GM04503 (cell line): Measurements from ENCODE around the gene TMEM252.

Experiments
- DNase-seq: peaks from one replicate; pipeline ENCODE4 v3.0.0-alpha.2; 2012; ENCODE audit warnings: low read depth

Gene TMEM252

DNA sequence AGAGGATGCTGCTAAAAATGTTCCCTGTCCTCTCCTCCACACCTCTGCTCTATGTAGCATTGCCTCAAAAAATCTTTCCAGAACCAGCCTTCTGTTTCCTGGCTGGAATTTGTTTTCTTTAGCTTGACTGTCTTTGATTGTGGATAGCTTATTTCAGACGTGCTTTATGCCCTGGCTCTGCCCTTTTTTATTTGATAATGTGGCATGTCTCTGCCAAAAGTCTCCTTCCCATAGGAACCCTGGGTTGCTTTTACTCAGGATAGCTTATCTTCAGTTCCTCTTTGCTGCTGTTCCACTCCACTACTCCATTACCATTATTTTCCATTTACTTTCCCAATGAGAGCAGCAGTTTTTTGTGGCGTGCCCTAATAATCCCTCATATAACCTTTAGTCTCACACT lies 885 bp upstream of the TMEM252 start:
- DNase-seq = no peak

DNA sequence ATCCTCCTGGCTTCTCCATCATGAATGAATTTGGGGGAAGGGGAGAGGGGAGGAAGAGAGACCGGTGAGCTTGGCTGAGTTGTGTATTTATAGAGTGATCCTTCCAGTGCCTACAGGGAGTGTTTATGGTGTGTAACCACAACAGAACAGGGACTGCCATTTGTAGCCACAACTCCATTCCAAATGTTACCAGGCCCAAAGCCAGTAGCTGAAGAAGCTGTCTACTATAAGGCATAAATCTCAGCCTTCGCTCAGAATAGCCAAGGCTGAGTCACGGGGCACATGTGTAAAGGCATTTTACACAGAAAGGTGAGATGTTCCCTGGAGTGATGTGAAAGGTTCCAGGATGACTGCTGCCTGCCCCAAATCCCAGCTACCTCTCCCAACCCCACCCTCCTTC lies 2.5 kb downstream of the TMEM252 start:
- no peak for DNase-seq

DNA sequence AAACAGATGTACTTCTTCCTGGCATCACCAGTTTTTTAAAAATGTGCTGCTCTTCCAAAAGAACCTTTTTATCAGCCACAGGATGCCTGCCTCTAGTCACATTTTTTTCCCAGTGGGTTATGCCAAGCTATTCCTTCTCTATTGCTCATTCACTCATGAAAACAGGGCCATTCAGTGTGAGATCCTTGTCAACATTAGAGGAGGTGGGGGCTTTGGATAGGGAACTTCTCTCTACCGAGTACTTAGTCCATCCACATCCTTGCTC lies 3.1 kb downstream of the TMEM252 start:
- DNase-seq = no peak

DNA sequence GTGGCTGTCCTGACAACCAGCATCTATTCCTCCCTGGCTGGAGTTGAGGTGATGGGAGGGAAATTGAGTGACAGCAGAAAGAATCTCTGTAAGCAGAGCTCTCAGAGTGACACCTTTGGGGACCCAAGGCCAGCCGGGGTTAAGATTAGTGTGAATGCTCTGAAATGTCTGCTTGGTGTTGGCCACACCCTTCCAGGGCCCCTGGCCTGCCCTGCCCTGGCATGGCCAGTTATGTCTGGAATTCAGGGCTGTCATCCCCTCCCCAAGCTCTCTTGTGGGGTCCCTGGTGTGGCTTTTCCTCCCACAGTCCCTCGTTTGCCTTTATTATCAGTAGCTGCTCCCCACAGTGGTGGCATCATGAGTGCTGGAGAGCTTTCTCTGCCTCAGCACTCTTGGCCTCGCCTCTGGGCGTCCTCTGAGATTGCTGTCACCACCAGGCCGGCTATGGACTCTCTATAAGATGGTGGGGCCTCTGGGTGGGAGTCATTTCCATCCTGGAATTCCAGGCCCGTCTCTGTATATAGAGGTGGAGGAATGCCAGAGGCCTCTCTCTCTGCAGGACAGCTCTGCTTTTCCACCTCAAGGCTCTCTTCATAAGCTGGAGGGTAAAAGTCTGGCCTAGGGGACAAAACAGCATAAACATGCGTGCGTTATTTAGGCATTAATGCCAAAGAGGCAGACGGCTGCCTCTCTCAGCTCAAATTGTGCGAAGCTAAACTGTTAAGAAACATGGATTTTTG lies 3.6 kb downstream of the TMEM252 start:
- no peak for DNase-seq

DNA sequence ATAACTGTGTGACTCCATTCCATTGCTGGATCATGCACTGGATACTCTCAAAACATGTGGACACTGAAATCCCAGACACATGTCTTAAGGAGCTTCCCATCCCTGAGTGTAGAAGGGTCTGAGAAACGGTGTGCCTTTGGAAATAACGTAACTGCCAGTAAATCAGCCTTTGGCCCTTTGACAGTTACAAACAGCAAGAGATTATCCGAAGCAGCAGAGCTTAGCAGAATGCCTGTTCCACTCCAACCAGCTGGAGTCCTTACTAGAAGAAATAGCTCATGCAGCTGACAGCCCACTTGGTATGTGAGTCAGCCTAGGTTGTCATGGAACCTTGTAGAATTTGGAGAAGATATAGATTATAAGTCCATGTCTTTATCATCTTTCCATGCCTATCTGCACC lies 7.0 kb downstream of the TMEM252 start:
- no peak for DNase-seq

DNA sequence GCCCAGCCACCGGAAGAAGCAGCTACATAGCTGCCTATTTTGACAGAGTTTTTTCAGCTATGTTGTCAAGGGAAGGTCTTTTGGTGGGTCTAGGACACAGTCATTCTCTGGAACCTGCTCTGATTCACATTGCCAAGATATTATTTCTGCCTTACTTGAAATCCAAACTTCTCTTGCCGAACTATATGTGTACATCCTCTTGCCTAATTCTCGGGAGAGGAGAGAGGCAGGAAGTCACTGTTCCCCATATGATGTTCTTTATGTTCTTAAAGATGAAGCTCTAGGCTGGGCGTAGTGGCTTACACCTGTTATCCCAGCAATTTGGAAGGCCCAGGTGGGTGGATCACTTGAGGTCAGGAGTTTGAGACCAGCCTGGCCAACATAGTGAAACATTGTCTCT lies 8.6 kb downstream of the TMEM252 start:
- DNase-seq = no peak

DNA sequence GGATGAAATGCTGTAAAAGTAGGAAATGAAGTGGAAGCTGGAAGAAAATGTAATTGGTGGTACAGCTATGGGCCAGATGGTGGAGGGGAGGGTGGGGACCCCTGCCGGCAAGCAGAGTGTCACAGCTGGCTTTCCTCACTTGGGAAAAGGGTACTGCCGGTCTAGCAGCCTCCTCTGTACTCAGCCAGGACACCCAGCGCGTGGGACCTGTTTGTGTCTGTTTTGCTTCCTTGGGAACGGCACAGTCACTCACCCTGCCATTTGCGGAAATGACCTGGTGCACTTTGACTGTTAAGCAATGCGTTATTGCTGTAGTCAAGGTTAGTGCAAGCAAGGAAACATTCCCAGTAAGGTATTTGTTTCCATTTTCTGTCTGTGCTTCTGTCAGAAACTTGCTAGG lies 10.1 kb downstream of the TMEM252 start:
- no peak for DNase-seq

DNA sequence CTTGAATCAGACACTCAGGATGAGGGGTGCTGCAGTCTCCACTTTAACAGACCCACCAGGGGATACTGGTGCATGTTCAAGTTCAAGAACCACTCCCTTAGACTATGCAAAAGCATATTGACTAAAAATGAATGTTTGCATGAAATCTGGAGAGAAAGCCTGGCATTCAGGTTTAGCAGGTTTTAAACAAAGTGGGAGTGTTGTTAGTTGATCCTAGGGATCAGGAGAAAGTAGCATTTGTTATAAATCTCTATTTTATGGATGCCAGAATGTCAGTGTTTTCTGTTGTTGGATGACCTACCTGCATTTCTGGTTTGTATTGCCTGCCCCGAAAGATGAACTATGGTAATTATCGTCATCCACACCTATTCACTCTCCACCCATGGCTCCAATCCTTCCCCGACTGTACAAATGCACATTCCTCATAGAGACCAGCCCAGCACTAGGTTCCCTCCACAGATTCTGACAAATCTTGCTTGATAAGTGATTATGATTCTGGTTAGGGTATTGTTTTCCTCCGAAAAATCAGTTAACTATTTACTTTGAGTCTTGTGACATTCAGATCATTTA lies 17.2 kb downstream of the TMEM252 start:
- DNase-seq = no peak

DNA sequence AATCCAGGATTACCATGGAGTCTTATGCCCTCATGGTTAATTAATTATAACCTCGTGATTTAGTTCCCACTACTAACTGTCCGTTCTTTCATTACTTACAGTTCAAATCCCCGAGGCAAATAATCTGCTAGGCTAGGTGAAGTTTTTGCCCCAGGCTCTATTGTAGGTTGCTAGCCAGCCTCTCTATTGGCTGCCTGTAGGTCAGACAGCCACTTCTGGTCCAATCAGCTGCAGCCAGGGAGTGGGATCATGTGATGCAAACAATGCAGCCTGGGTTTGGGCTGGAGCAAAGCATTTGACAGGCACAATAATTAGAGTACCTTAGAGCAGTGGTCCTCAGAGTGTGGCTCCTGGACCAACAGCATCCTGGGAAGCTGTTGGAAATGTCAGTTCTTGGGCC lies 17.7 kb downstream of the TMEM252 start:
- no peak for DNase-seq

DNA sequence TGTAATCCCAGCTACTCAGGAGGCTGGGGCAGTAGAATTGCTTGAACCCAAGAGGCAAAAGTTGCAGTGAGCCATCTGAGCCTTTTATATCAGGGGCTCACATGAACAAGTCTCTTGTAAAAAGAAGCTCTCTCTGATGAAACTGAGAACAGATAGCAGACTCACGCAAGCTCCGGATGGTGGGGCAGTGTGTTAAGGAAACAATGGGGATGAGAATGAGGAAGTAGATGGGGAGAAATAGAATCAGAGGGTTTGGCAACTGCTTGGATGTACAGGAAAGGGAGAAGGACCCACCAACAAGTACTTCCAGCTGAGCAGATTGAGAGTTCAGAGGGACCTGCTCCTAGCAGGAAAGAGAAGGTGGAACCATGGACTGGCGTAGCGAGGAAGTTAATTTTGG lies 18.6 kb downstream of the TMEM252 start:
- DNase-seq = no peak

DNA sequence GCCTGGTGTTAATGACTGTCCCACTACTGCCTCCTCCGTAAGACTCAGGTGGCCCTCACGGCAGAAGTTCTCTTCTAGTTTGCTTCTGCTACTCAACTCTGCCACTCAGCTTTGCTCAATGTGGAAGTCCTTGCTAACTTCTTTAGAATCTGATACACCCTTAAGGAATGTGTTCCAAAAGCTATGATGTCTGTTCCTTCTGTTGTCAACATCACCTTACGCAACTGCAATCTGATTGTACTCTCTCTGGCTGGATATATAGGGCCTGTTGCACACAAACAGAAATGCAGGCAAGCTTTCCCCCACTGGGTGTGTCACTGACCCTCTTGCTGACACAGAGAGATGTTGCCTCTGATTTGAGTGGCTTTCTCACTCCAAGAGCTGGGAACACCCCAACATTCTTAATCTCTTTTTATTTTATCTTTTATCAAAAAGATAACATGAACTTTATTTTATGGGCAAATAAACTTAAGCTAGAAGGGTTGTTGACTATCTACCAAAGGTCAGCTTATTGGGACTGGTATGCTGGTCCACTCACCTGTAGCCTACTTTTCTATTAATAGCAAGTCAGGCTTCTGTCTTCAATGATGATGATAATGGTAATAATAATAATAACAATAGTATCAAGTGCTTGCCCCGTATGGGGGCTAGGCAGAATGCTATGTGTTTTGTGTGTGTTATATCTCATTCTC lies 25.2 kb downstream of the TMEM252 start:
- DNase-seq = peak; percentile 8

DNA sequence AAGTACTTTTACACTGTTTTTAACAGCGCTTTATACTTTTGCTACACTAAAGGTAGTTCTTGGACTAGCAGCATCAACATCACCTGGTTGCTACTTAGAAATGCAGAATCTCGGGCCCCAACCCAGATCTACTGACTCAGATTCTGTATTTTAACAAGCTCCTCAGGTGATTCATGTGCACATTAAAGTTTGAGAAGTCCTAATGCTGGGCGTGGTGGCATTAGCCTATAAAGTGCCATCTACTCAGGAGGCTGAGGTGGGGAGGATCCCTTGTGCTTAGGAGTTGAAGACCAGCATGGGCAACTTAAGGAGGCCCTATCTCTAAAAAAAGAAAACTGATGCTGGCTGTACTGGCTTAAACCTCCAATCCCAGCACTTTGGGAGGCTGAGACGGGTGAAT lies 26.7 kb downstream of the TMEM252 start:
- no peak for DNase-seq

DNA sequence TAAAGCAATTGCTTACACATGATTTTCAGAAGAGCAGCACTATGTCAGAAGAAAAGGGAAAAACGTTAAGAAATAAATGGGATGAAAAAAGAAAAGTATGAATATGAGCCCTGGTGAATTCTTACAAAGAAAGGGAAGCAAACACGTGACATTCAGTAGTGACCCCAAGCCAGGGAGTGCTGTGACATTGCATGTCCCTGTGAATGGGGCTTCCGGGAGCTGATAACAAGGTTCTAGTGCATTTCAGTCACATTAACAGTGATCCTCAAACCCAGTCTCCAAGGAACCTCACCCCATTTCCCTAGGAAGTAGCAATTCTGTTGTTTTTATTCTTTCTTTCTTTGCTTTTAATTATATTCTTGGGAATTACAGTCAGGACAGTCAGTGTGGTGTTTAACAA lies 27.3 kb downstream of the TMEM252 start:
- DNase-seq = no peak

DNA sequence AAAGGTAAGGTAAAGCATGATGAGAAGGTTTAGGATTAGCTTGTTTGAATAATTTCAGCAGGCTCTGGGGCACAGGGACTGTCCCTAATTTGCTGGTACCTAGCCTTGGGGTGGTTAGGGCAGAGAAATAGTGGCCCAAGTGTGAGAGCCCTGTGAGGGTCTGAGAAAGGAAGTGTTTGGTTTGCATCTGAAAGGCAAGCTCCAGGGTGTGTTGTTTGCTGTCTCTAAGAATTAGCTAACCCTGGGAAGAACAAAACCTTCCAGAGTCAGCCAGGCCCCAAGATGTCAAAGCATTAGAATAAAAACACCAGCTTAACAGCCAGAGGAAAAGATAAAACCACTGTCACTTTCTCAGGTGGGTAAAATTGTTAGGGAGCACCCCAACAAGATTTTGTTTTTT lies 31.0 kb downstream of the TMEM252 start:
- DNase-seq = no peak

DNA sequence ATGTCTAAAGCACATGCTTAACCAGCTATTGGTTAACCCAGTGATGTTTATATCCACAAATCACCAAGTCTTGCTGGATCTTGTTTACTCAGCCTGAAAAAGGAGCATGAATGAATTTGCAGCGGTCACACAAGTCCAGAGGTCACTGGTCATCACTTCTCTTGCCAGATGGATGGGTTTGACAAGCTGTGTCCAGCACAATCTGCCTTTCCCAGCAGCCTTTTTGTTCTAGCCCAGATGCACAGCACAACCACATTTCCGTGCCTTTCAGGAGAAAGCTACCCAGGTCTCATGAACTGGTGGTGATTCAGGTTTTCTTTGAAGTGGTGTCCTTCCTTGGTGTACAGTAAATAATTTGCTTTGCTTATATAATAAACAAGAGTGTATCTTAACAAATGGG lies 32.1 kb downstream of the TMEM252 start:
- DNase-seq = no peak

DNA sequence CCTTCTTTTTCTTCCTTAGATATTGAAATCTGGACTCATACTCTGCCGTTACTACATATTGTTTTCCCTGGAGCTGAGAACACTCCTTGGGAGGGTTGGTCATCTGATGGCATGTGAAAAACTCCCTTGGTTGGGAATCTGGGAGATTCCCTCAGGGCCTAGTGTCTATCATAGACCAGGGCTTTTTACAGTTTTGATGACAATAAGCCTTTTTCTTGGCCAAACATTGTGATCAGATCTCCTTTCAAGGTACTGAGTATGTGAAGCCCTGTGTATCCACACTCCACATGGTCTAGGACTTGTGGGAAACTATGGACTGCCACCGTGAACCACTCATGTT lies 32.9 kb downstream of the TMEM252 start:
- no peak for DNase-seq

DNA sequence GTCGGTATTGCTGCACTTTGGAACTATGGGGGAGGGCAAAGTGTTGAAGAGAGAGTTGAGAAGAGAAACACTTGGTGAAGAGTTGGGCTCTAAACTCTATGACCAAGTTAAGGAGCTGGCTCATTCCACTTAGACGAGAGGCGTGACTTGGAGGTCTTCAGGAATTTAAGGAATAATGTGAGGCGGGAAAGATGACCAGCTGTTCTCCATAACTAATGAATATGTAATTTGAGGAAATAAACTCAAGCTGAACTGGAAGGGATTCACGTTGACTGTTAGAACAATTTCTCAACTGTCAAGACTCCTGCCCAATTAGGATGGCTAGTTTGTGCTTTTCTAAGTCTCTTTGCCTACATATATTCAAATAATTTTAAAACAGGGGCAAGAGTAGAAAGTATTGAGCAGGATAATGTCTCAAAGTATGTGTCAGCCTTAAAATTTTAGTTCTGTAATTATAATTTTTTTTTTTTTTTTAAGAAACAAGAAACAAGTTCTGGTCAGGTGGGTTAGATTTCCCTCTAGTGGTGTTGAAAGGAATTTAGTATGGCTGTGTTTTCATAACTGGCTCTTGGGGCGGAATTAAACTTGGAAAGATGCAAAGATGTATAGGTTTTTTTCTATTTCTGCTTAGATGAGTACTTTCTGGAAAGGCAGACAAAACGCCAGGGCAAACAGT lies 33.4 kb downstream of the TMEM252 start:
- DNase-seq = no peak

DNA sequence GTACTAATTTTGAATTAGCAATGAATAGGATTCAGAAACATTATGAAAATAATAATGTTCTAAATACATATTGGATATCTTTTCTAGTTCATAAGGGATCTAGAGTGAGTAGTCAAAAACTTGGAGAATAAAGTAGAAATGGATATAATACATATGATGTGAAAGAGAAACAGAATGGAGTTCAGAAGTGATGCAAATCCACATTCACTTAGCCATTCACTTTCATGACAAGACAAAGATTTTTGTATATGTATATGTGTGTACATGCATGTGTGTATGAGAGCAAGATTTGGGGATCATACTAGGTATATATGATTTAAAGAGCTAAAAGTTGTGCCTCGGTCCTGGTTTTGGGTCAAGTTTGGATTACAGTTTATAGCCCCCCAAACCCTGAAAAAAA lies 34.1 kb downstream of the TMEM252 start:
- no peak for DNase-seq

DNA sequence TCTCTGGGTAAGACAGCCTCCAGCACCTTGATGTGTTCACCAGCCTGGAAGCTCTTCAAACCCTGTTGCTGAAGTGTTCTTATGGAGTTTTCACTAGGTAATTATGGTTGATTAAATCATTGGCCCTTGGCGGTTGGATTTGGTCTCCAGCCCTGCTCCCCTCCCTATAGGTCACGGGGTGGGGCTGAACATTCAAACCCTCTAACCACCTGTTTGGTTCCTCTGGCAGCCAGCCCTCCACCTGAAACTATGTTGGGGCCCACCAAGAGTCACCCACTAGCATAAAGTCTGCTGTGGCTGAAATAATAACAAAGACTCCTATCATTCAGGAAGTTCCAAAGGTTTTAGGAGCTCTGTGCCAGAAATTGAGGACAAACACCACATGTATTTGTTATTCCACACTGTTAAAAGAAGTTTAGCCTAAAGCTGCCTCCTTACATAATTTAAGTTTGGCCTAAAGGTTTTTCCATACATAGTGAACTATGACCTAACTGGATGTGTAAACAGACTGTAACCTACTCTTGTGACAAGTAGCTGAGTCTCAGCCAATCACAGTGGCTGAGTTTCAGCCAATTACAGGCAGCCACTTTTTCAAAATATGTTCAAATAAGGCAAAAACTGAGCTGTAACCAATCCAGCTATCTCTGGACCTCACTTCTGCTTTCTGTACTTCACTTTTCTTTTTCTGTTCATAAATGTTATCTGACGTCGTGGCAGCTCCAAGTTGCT lies 34.8 kb downstream of the TMEM252 start:
- DNase-seq = no peak

DNA sequence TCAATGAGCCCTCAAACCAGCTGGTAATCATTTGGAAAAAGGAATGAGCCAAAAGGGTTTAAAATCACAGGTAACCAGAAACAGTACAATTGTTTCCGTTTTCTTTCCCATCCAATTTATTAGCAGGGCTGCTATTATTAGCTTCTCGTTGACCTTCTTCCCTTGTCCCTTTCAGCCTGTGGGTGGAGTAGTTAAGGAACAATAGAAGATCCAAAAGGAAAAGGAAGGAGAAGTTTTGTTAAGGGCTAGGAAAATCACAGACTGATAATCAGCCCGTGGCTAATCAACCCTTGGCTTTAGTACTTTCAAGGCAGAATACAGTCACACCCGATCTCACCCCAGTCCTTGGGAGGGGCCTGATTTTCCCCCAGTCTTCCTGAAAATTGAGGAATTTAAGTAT lies 38.4 kb downstream of the TMEM252 start:
- no peak for DNase-seq

DNA sequence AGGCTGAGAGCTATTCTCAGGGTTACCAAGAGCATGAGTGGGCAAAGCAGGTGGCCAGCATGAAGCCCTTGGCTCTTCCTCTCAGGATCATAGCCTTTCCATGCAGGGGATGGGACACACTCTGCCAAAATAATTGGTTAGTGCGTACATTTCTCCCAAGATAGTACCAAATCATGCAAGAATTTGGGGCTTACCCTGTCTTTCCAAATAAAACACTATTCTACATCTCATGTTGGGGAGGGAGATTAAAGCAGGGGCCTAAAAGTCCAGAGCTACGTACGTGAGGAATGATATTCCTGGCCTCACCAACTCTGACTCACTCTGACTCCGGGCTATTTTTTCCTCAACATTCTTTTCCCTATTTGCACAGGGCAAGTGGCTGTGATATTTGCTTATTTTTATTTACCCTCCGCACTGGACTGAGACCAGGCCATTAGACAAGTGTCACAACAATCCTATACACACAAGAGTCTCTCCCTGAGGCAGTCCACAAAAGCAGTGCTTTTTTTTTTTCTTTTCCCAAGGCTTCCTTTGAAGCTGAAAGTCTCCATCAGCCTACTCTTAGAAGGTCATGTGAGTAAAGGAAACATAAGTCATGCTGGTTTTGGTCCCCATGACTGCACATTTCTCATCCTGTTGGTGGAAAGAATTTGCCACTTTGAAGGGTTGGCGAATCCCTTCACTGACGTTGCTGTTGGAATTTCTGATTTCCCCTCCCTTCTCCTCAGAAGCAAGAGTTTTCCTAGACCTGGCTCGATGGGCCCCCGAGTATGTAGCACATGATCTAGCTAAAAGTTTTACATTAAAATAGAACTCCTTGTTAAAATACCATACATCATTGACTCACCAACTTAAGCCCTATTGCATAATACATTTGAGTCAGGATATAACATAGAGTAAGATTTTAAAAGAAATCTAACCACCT lies 40.0 kb downstream of the TMEM252 start:
- no peak for DNase-seq

DNA sequence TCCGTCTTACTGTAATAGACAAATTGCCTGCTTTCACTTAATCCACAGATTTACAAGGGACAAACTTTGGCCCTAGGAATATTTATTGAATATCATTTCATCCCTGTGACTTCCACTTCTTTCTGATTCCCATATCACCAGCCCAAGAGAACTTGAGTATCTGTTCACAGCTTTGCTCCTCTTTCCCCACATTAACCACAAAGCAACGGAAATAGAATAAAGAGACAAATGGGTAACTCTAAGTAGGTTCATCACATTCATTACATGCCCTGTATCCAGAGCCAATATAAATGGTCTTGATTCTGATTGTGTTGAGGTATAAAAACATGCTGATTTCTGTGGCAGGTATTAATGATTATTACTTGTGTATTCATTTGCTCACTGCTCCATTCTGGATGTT lies 41.9 kb downstream of the TMEM252 start:
- no peak for DNase-seq
